H9 (cell line): ENCODE measurements around the gene TRPC4AP. TPM values are rescaled to one million over a fixed set of nuclear protein-coding genes. Genes with fewer than 3 reads are reported as not detected.

ENCODE experiments used
- DNase-seq: peaks from one replicate; pipeline ENCODE4 v3.0.0-alpha.2; 2017
- H2AFZ ChIP-seq: one replicate; pipeline ENCODE4 v1.6.1; 2013; ENCODE audit warnings: mild to moderate bottlenecking, low read length, control low read depth, moderate library complexity
- H2AK5ac ChIP-seq: 2 replicates; pipeline ENCODE4 v1.6.1; 2013; ENCODE audit warnings: low read length, control low read depth, mixed read lengths; ENCODE audit not compliant: insufficient read length
- H2BK120ac ChIP-seq: one replicate; pipeline ENCODE4 v1.6.1; 2013; ENCODE audit warnings: low read depth, mild to moderate bottlenecking, low read length, control low read depth, inconsistent platforms; ENCODE audit not compliant: poor library complexity, severe bottlenecking
- H2BK12ac ChIP-seq: 2 replicates; pipeline ENCODE4 v1.6.1; 2013; ENCODE audit warnings: low read length, control low read depth, mixed read lengths, low read depth; ENCODE audit not compliant: insufficient read length
- H2BK15ac ChIP-seq: 2 replicates; pipeline ENCODE4 v1.6.1; 2013; ENCODE audit warnings: low read depth, low read length, control low read depth
- H2BK20ac ChIP-seq: one replicate; pipeline ENCODE4 v1.6.1; 2013; ENCODE audit warnings: low read depth, mild to moderate bottlenecking, low read length, control low read depth, inconsistent platforms; ENCODE audit not compliant: poor library complexity, severe bottlenecking
- H2BK5ac ChIP-seq: 2 replicates; pipeline ENCODE4 v1.6.1; 2013; ENCODE audit warnings: low read length, control low read depth, mixed read lengths; ENCODE audit not compliant: insufficient read length
- H3K14ac ChIP-seq: 2 replicates; pipeline ENCODE4 v1.6.1; 2013; ENCODE audit warnings: low read length, control low read depth; ENCODE audit not compliant: insufficient read depth
- H3K18ac ChIP-seq: 2 replicates; pipeline ENCODE4 v1.6.1; 2013; ENCODE audit warnings: low read depth, mild to moderate bottlenecking, mixed read lengths, low read length, control low read depth; ENCODE audit not compliant: insufficient read length
- H3K23ac ChIP-seq: 2 replicates; pipeline ENCODE4 v1.6.1; 2013; ENCODE audit warnings: low read length, control low read depth, mixed read lengths, low read depth; ENCODE audit not compliant: insufficient read length
- H3K23me2 ChIP-seq: 2 replicates; pipeline ENCODE4 v1.6.1; 2013; ENCODE audit warnings: low read depth, mild to moderate bottlenecking, mixed read lengths, low read length, control low read depth; ENCODE audit not compliant: insufficient read length, poor library complexity, severe bottlenecking
- H3K27ac ChIP-seq: 2 replicates; pipeline ENCODE4 v1.5.1; 2013; ENCODE audit warnings: low read length, control low read depth, mixed read lengths, low read depth; ENCODE audit not compliant: insufficient read length
- H3K27me3 ChIP-seq: 2 replicates; pipeline ENCODE4 v1.6.1; 2013; ENCODE audit warnings: low read length, control low read depth, inconsistent platforms; ENCODE audit not compliant: insufficient read depth
- H3K4ac ChIP-seq: 2 replicates; pipeline ENCODE4 v1.6.1; 2013; ENCODE audit warnings: low read depth, mild to moderate bottlenecking, control low read depth, inconsistent platforms, low read length, moderate library complexity
- H3K4me1 ChIP-seq: 2 replicates; pipeline ENCODE4 v1.6.1; 2013; ENCODE audit warnings: low read length, control low read depth, inconsistent platforms; ENCODE audit not compliant: insufficient read depth
- H3K4me2 ChIP-seq: 2 replicates; pipeline ENCODE4 v1.6.1; 2013; ENCODE audit warnings: low read length, control low read depth, mixed read lengths; ENCODE audit not compliant: insufficient read length, insufficient read depth
- H3K56ac ChIP-seq: 2 replicates; pipeline ENCODE4 v1.6.1; 2013; ENCODE audit warnings: low read depth, mild to moderate bottlenecking, mixed read lengths, low read length, control low read depth; ENCODE audit not compliant: insufficient read length
- H3K79me1 ChIP-seq: 2 replicates; pipeline ENCODE4 v1.6.1; 2013; ENCODE audit warnings: low read depth, mild to moderate bottlenecking, moderate library complexity, low read length, control low read depth, inconsistent platforms; ENCODE audit not compliant: insufficient read depth, poor library complexity, severe bottlenecking
- H3K79me2 ChIP-seq: 2 replicates; pipeline ENCODE4 v1.6.1; 2013; ENCODE audit warnings: low read length, control low read depth, inconsistent platforms; ENCODE audit not compliant: insufficient read depth
- H3K9ac ChIP-seq: 2 replicates; pipeline ENCODE4 v1.6.1; 2013; ENCODE audit warnings: low read length, control low read depth, mixed read lengths; ENCODE audit not compliant: insufficient read length; ENCODE audit errors: extremely low read depth
- H3K9me3 ChIP-seq: one replicate; pipeline ENCODE4 v1.6.1; 2013; ENCODE audit warnings: low read depth, low read length, inconsistent platforms; ENCODE audit not compliant: control insufficient read depth
- H3T11ph ChIP-seq: one replicate; pipeline ENCODE4 v1.6.1; 2013; ENCODE audit warnings: mild to moderate bottlenecking, low read length, control low read depth, inconsistent platforms
- H4K20me1 ChIP-seq: one replicate; pipeline ENCODE4 v1.6.1; 2013; ENCODE audit not compliant: control insufficient read depth, insufficient read length, insufficient read depth
- H4K5ac ChIP-seq: 2 replicates; pipeline ENCODE4 v1.6.1; 2013; ENCODE audit warnings: low read depth, mild to moderate bottlenecking, mixed read lengths, low read length, control low read depth; ENCODE audit not compliant: insufficient read length
- H4K8ac ChIP-seq: replicated peaks from 2 replicates; pipeline ENCODE4 v1.6.1; 2013; ENCODE audit warnings: low read length, control low read depth, mixed read lengths, low read depth; ENCODE audit not compliant: insufficient read length
- H4K91ac ChIP-seq: 2 replicates; pipeline ENCODE4 v1.6.1; 2013; ENCODE audit warnings: low read depth, mild to moderate bottlenecking, moderate library complexity, mixed read lengths, low read length, control low read depth; ENCODE audit not compliant: insufficient read length
- H3K27ac Mint-ChIP-seq, 3 experiments: 2 replicates in 2 of 3; 3 replicates in 1 of 3; pipeline ENCODE4 v1.8.0; 2020 to 2021; ENCODE audit warnings: mixed read lengths in 3 of 3, mild to moderate bottlenecking in 1 of 3, moderate library complexity in 1 of 3
- H3K27me3 Mint-ChIP-seq: 2 replicates; pipeline ENCODE4 v1.8.0; 2021; ENCODE audit warnings: low read depth, mild to moderate bottlenecking, moderate library complexity, mixed read lengths
- H3K36me3 Mint-ChIP-seq, 3 experiments: 2 replicates in 2 of 3; 3 replicates in 1 of 3; pipeline ENCODE4 v1.8.0; 2020 to 2021; ENCODE audit warnings: low read depth in 3 of 3, mixed read lengths in 3 of 3; ENCODE audit not compliant: insufficient read depth in 1 of 3
- H3K4me1 Mint-ChIP-seq, 2 experiments: 2 replicates each; pipeline ENCODE4 v1.8.0; 2020; ENCODE audit warnings: mixed read lengths in 2 of 2
- H3K4me3 Mint-ChIP-seq, 2 experiments: 2 replicates in 1 of 2; 3 replicates in 1 of 2; pipeline ENCODE4 v1.8.0; 2020 to 2021; ENCODE audit warnings: mild to moderate bottlenecking in 2 of 2, mixed read lengths in 2 of 2, moderate library complexity in 1 of 2
- H3K9me3 Mint-ChIP-seq, 2 experiments: 2 replicates in 1 of 2; 3 replicates in 1 of 2; pipeline ENCODE4 v1.8.0; 2020; ENCODE audit warnings: mild to moderate bottlenecking in 2 of 2, mixed read lengths in 2 of 2, moderate library complexity in 1 of 2
- WGBS: extraction: QIAGEN DNeasy Blood & Tissue Kit; methylation state at CpG from one replicate; pipeline ENCODE4 v1.1.7; 2013; ENCODE audit warnings: missing lambda C conversion rate, low lambda C conversion rate, mixed read lengths; ENCODE audit not compliant: insufficient read length; ENCODE audit errors: extremely low coverage; 5-methylcytosine and 5-hydroxymethylcytosine counted together
- total RNA-seq: library from RNA; stranded (reverse); gene quantifications from 2 replicates; pipeline ENCODE4 v1.2.1, GENCODE V29; 2021
- TF ChIP-seq, protein P1 (sequence below): fragments of 200-600 bp; sonication (generic); conservative IDR thresholded peaks from 3 replicates; pipeline ENCODE4 v1.8.0; 2021; ENCODE audit warnings: antibody characterized with exemption, mild to moderate bottlenecking

The TRPC4AP gene
- total RNA-seq, 1 experiment from 2014 or later: 93.9 TPM

DNA sequence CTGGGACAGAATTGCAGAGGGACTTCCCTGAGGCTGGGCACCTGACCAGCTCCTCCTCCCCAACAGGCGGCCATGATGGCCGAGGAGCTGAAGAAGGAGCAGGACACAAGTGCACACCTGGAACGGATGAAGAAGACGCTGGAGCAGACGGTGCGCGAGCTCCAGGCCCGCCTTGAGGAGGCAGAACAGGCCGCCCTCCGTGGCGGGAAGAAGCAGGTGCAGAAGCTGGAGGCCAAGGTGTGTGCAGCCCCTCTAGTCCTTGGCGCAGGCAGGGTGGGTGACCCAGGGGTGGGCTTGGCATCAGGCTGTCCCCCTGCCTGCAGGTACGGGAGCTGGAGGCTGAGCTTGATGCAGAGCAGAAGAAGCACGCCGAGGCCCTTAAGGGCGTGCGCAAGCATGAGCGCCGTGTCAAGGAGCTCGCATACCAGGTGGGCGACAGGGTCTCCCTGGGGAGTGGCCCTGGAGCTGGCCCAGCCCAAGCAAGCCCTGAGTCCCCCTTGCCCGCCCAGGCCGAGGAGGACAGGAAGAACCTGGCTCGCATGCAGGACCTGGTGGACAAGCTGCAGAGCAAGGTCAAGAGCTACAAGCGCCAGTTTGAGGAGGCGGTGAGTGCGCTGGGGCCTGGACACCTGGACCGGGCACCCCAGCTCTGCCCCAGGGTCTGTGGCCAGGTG is 91.5 kb downstream of the TRPC4AP start:
- no peak overlapping the region for H2BK5ac ChIP-seq
- no peaks in the 10 kb centered on the region for H4K20me1 ChIP-seq
- H3K27me3 Mint-ChIP-seq: no peaks in the 10 kb centered on the region; the same call in 1 of the 2 replicates
- no peaks in the 10 kb centered on the region for H3K4me1 ChIP-seq
- no CpG with 5 or more reads among the region's 28 CpGs for WGBS
- no peaks in the 10 kb centered on the region for H3K23me2 ChIP-seq
- no peaks in the 10 kb centered on the region for H3K9me3 ChIP-seq
- H3K4me2 ChIP-seq: no peak overlapping the region
- peaks cover 27 to 87% (median 74%) of the 10 kb centered on the region in 3 experiments; a peak in 6 of 7 replicates for H3K36me3 Mint-ChIP-seq
- no peak overlapping the region for H3K18ac ChIP-seq
- H2AFZ ChIP-seq: no peak overlapping the region
- TF ChIP-seq, protein P1, sequence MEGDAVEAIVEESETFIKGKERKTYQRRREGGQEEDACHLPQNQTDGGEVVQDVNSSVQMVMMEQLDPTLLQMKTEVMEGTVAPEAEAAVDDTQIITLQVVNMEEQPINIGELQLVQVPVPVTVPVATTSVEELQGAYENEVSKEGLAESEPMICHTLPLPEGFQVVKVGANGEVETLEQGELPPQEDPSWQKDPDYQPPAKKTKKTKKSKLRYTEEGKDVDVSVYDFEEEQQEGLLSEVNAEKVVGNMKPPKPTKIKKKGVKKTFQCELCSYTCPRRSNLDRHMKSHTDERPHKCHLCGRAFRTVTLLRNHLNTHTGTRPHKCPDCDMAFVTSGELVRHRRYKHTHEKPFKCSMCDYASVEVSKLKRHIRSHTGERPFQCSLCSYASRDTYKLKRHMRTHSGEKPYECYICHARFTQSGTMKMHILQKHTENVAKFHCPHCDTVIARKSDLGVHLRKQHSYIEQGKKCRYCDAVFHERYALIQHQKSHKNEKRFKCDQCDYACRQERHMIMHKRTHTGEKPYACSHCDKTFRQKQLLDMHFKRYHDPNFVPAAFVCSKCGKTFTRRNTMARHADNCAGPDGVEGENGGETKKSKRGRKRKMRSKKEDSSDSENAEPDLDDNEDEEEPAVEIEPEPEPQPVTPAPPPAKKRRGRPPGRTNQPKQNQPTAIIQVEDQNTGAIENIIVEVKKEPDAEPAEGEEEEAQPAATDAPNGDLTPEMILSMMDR: no peak
- H3T11ph ChIP-seq: no peak overlapping the region
- peak overlapping the region in 1 of 3 experiments; percentile 93; a peak in 2 of 7 replicates for H3K27ac Mint-ChIP-seq
- H3K9ac ChIP-seq: no peak overlapping the region
- no peak overlapping the region for H2BK20ac ChIP-seq
- no peak overlapping the region for H4K8ac ChIP-seq
- H3K9me3 Mint-ChIP-seq: no peaks in the 10 kb centered on the region; a peak in 1 of 5 replicates
- H2BK120ac ChIP-seq: no peak overlapping the region
- no peak overlapping the region for H2AK5ac ChIP-seq
- H4K5ac ChIP-seq: no peak overlapping the region
- no peaks in the 10 kb centered on the region for H3K79me2 ChIP-seq
- peaks cover 7 to 11% of the 10 kb centered on the region in 2 experiments for H3K4me1 Mint-ChIP-seq
- H3K4me3 Mint-ChIP-seq: no peak overlapping the region; a peak in 1 of 5 replicates
- H2BK12ac ChIP-seq: no peak overlapping the region
- H4K91ac ChIP-seq: no peak overlapping the region
- no peak overlapping the region for H3K56ac ChIP-seq
- DNase-seq: no peak
- H2BK15ac ChIP-seq: no peak overlapping the region
- no peak overlapping the region for H3K27ac ChIP-seq
- H3K23ac ChIP-seq: no peak overlapping the region
- H3K4ac ChIP-seq: no peak overlapping the region
- H3K79me1 ChIP-seq: no peaks in the 10 kb centered on the region
- no peak overlapping the region for H3K14ac ChIP-seq
- H3K27me3 ChIP-seq: no peaks in the 10 kb centered on the region
